K562 (cell line): Measurements from ENCODE around the gene TBL1Y. TPM values are rescaled to one million over a fixed set of nuclear protein-coding genes. Genes with fewer than 3 reads are reported as not detected.

Source experiments
- ATAC-seq: fragments of 200-7000 bp; cut with Tn5 transposase; 3 replicates; pipeline ENCODE4 v1.9.1; 2020; ENCODE audit warnings: moderate library complexity
- BruUV-seq: library from RNA; stranded (reverse); fragments of 400-500 nt; replicated peaks from 2 replicates; lab custom pipeline; 2021; lab: Mats Ljungman, UMichigan
- CTCF ChIA-PET: fragments of 300-600 bp; formaldehyde crosslinking; extraction: SDS; loops from one replicate; lab custom pipeline; 2021; ENCODE audit warnings: low intra/inter-chr PET ratio; lab: Yijun Ruan, JAX
- POLR2A ChIA-PET: fragments of 300-600, 350-650 bp; sonication (Branson Sonifier 250); formaldehyde crosslinking; extraction: SDS; loops from one replicate; lab custom pipeline; 2021; ENCODE audit warnings: antibody characterized with exemption, inconsistent platforms; lab: Yijun Ruan, JAX
- DNase-seq, 4 experiments: peaks; one replicate each; pipeline versions ENCODE4 v3.0.0 to v3.0.0-alpha.2; 2011 to 2018; ENCODE audit warnings: low spot score in 3 of 4, mixed read lengths in 3 of 4; ENCODE audit errors: extremely low read depth in 1 of 4
- FAIRE-seq: peaks from 2 replicates; lab custom pipeline; 2011; peaks lifted over from hg19 to GRCh38; lab: Jason Lieb, UNC
- H2AFZ ChIP-seq: 2 replicates; pipeline ENCODE4 v1.6.0; 2011; ENCODE audit warnings: low read depth, low read length, control low read depth, inconsistent platforms
- H3K27ac ChIP-seq: fragments of 200-600 bp; 3 replicates; pipeline ENCODE4 v1.8.0; 2011; ENCODE audit warnings: low read depth, mild to moderate bottlenecking, control low read depth, inconsistent platforms, low read length, moderate library complexity, mixed read lengths; ENCODE audit errors: extremely low read depth
- H3K27me3 ChIP-seq, 2 experiments: fragments of 300-600 bp in 1 of 2; 2 replicates in 1 of 2; 3 replicates in 1 of 2; pipeline versions ENCODE4 v1.6.0 to v1.8.0; 2011; ENCODE audit warnings: inconsistent platforms in 2 of 2, low read length in 2 of 2, mild to moderate bottlenecking in 1 of 2, mixed read lengths in 1 of 2, moderate library complexity in 1 of 2; ENCODE audit not compliant: control insufficient read depth in 2 of 2, insufficient read depth in 2 of 2
- H3K36me3 ChIP-seq: fragments of 300-600 bp; 3 replicates; pipeline ENCODE4 v1.8.0; 2011; ENCODE audit warnings: mild to moderate bottlenecking, low read length, inconsistent platforms; ENCODE audit not compliant: control insufficient read depth, insufficient read depth
- H3K4me1 ChIP-seq, 2 experiments: fragments of 200-600 bp in 1 of 2; replicated peaks in 1 of 2; 2 replicates in 1 of 2; 3 replicates in 1 of 2; pipeline versions ENCODE4 v1.5.1 to v1.8.0; 2011; ENCODE audit warnings: inconsistent platforms in 2 of 2, low read length in 2 of 2, mild to moderate bottlenecking in 1 of 2, mixed read lengths in 1 of 2, moderate library complexity in 1 of 2; ENCODE audit not compliant: control insufficient read depth in 2 of 2, insufficient read depth in 2 of 2
- H3K4me2 ChIP-seq: 2 replicates; pipeline ENCODE4 v1.6.1; 2011; ENCODE audit warnings: low read length, control low read depth, inconsistent platforms, mixed read lengths; ENCODE audit not compliant: insufficient read depth
- H3K4me3 ChIP-seq: fragments of 200-600 bp; sonication (generic), shearing (Covaris generic); 2 replicates; pipeline ENCODE4 v1.5.1; 2016; ENCODE audit warnings: control low read depth, inconsistent platforms
- H3K79me2 ChIP-seq: fragments of 200-600 bp; 3 replicates; pipeline ENCODE4 v1.8.0; 2011; ENCODE audit warnings: low read length, inconsistent platforms; ENCODE audit not compliant: control insufficient read depth, insufficient read depth
- H3K9ac ChIP-seq, 2 experiments: 2 replicates each; pipeline versions ENCODE4 v1.6.0 to v1.6.1; 2011; ENCODE audit warnings: low read depth in 2 of 2, low read length in 2 of 2, control low read depth in 1 of 2, inconsistent platforms in 1 of 2, mild to moderate bottlenecking in 1 of 2, mixed read lengths in 1 of 2; ENCODE audit not compliant: insufficient read depth in 1 of 2
- H3K9me1 ChIP-seq: one replicate; pipeline ENCODE4 v1.6.0; 2011; ENCODE audit warnings: inconsistent platforms, mild to moderate bottlenecking, low read length, moderate library complexity; ENCODE audit not compliant: control insufficient read depth, insufficient read depth
- H3K9me3 ChIP-seq: replicated peaks from 2 replicates; pipeline ENCODE4 v1.5.1; 2011; ENCODE audit warnings: low read depth, low read length, inconsistent platforms; ENCODE audit not compliant: control insufficient read depth, insufficient read depth
- H4K20me1 ChIP-seq: replicated peaks from 2 replicates; pipeline ENCODE4 v1.6.1; 2011; ENCODE audit warnings: low read length, inconsistent platforms, mixed read lengths; ENCODE audit not compliant: control insufficient read depth, insufficient read depth
- SFPQ ChIP-seq: fragments of 200-400 bp; formaldehyde crosslinking; IDR thresholded peaks from 2 replicates; pipeline ENCODE4 v1.6.1; 2017; ENCODE audit warnings: mild to moderate bottlenecking, low read depth, low read length, moderate library complexity
- SIN3A ChIP-seq, 2 experiments: fragments of 150-350 bp in 1 of 2; IDR thresholded peaks; 2 replicates each; pipeline ENCODE4 v1.6.1; 2011 to 2016; ENCODE audit warnings: borderline replicate concordance in 2 of 2, low read depth in 2 of 2, low read length in 2 of 2, mild to moderate bottlenecking in 2 of 2, moderate library complexity in 2 of 2; ENCODE audit not compliant: control insufficient read depth in 1 of 2
- WGBS: fragments of 100-300 bp; shearing (Covaris generic); methylation state at CpG from one replicate; pipeline ENCODE4 v1.1.6; 2016; ENCODE audit warnings: low coverage, mixed read lengths; ENCODE audit not compliant: insufficient coverage; ENCODE audit errors: missing lambda C conversion rate; 5-methylcytosine and 5-hydroxymethylcytosine counted together
- in situ Hi-C: fragments of 300-500 bp; cut with MboI; formaldehyde crosslinking; loops from 4 replicates; pipeline ENCODE4 v1.15.0; 2018; ENCODE audit warnings: inconsistent platforms, mixed read lengths
- intact Hi-C: fragments of 100-400 bp; cut with micrococcal nuclease; formaldehyde crosslinking; loops from 2 replicates; pipeline ENCODE4 v1.14.2; 2022
- polyA plus RNA-seq, 8 experiments: library from polyadenylated mRNA; depleted of rRNA in 4 of 8; stranded (reverse) in 5 of 8; unstranded in 3 of 8; fragments of >200 nt; fragmentation: Nextera tagmentation in 2 of 8; fragmentation: Illumina TruSeq in 1 of 8; extraction: Ambion mirVana in 2 of 8; extraction: Trizol in 1 of 8; gene quantifications; 2 replicates each; pipeline versions ENCODE4 v1.2.1 to v1.2.3, GENCODE V29; 2011 to 2014; ENCODE audit warnings: inconsistent platforms in 1 of 8, missing spikeins in 1 of 8
- total RNA-seq, 7 experiments: library from RNA; depleted of rRNA in 6 of 7; stranded (reverse); fragments of >200 nt in 6 of 7; fragmentation: Illumina TruSeq in 2 of 7; extraction: Trizol in 2 of 7; gene quantifications; 2 replicates each; pipeline versions ENCODE4 v1.2.1 to v1.2.3, GENCODE V29; 2011 to 2021; ENCODE audit warnings: low replicate concordance in 1 of 7
- TF ChIP-seq, protein P1 (sequence below): fragments of 450-650 bp; IDR thresholded peaks from 2 replicates; pipeline ENCODE4 v1.6.1; 2016; ENCODE audit warnings: mild to moderate bottlenecking

The TBL1Y gene
- total and polyA plus RNA-seq, 9 of the 15 experiments (the other 6 are each of a cell fraction or from before 2014, with no cell fraction given): not detected

DNA sequence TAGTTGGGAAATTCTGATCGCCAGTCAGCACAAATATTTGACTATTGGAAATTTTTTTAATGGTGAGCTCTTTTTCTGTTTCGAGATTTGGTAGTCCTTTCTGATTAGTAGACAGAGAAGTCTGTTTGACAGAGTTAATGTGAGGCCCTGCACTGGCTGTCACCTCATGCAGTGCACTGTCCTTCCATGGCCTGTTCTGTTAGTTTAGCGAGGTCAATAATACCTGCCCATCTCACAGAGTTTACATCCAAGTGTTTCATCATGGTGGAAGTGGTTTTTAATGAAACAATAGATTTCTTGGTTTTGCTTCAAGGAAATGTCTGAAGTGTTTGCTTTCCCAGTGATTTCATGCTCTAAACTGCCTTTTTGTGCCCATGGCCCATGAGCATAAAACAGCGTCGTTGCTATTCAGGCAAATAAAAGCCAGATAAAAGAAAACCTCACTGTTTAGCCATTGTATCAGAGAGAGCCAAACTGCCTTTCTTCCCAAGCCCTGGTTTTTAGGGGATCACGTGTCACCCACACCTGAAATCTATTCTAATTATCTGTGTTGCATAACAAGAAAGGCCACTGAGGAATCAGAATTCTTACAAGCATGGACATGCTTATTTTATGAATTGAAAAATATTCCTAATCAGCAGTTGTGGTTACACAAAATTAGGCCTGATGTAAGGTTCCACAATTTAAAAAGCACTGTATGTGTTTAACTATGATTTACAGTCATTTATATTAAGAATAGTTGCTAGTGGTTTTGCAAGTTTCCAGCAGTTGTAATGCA is 98.3 kb downstream of the TBL1Y start:
- no TSS peak for BruUV-seq
- FAIRE-seq (no peak), DNase-seq (no peak), ATAC-seq (no peak)
- in situ Hi-C loops: no loop called here
- H3K4me2 ChIP-seq: no peak overlapping the region
- no peaks in the 10 kb centered on the region for H3K79me2 ChIP-seq
- no peaks in the 10 kb centered on the region for H3K9me1 ChIP-seq
- no CpG with 5 or more reads among the region's 6 CpGs for WGBS
- no peak overlapping the region for H3K27ac ChIP-seq
- H3K36me3 ChIP-seq: no peaks in the 10 kb centered on the region
- no peaks in the 10 kb centered on the region for H3K4me1 ChIP-seq
- no peaks in the 10 kb centered on the region for H4K20me1 ChIP-seq
- intact Hi-C loops: no loop called here
- no peaks in the 10 kb centered on the region for H3K9me3 ChIP-seq
- ChIA-PET POLR2A (no interaction called here), CTCF (no interaction called here)
- no peak overlapping the region for H3K9ac ChIP-seq
- no peak overlapping the region for H3K4me3 ChIP-seq
- no peak overlapping the region for H2AFZ ChIP-seq
- no peaks in the 10 kb centered on the region for H3K27me3 ChIP-seq
- TF ChIP-seq SIN3A (IDR thresholded peaks at IDR 0.05; ENCODE audit: borderline replicate concordance in 2 of 2, control insufficient read depth in 1 of 2, low read depth in 2 of 2, low read length in 2 of 2): no peak
- TF ChIP-seq SFPQ: no peak
- TF ChIP-seq, protein P1, sequence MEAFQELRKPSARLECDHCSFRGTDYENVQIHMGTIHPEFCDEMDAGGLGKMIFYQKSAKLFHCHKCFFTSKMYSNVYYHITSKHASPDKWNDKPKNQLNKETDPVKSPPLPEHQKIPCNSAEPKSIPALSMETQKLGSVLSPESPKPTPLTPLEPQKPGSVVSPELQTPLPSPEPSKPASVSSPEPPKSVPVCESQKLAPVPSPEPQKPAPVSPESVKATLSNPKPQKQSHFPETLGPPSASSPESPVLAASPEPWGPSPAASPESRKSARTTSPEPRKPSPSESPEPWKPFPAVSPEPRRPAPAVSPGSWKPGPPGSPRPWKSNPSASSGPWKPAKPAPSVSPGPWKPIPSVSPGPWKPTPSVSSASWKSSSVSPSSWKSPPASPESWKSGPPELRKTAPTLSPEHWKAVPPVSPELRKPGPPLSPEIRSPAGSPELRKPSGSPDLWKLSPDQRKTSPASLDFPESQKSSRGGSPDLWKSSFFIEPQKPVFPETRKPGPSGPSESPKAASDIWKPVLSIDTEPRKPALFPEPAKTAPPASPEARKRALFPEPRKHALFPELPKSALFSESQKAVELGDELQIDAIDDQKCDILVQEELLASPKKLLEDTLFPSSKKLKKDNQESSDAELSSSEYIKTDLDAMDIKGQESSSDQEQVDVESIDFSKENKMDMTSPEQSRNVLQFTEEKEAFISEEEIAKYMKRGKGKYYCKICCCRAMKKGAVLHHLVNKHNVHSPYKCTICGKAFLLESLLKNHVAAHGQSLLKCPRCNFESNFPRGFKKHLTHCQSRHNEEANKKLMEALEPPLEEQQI: no peak
